HL-60/S4 treated with phorbol 12-myristate 13-acetate at 8.2 ng/mL for 4 days and 3 days (cell line): ENCODE data around the gene AHDC1.
"Not testable (repeated sequence)": the region's sequence is repeated elsewhere in the genome, so short reads cannot be mapped to it uniquely, and the experiment has no call there.

Experiments used
- in situ Hi-C: fragments of 300-500 bp; cut with MboI; formaldehyde crosslinking; loops from 2 replicates; pipeline ENCODE4 v1.15.0; 2022; ENCODE audit warnings: low sequenced_read_pairs

Gene AHDC1

GRCh38 chr1:27603681-27604578 lies at the start of gene AHDC1:
Gene AHDC1, minus strand, starts transcription at chr1:27604144. Its CDS starts 52,029 bp downstream, at chr1:27552115.
- in situ Hi-C loops, result no loop called here

GRCh38 chr1:27652111-27652864 lies 48.3 kb upstream of the AHDC1 start:
- in situ Hi-C loops, result no loop called here

GRCh38 chr1:27650539-27651175 lies 46.7 kb upstream of the AHDC1 start:
- in situ Hi-C loops, result no loop called here

- in situ Hi-C loops, result no loop called here
Measured at GRCh38 chr1:27650171-27650538, 46.2 kb upstream of the AHDC1 start.

- in situ Hi-C loops, result no loop called here
Measured at GRCh38 chr1:27649306-27649635, 45.3 kb upstream of the AHDC1 start.

GRCh38 chr1:27648602-27649305 lies 44.8 kb upstream of the AHDC1 start:
- in situ Hi-C loops, result no loop called here

- in situ Hi-C loops, result no loop called here
Measured at GRCh38 chr1:27647328-27647727, 43.4 kb upstream of the AHDC1 start.

GRCh38 chr1:27646676-27647075 lies 42.7 kb upstream of the AHDC1 start:
- in situ Hi-C loops, result no loop called here

- in situ Hi-C loops, result no loop called here
Measured at GRCh38 chr1:27645071-27645415, 41.1 kb upstream of the AHDC1 start.

GRCh38 chr1:27644369-27645070 lies 40.6 kb upstream of the AHDC1 start:
- in situ Hi-C loops, result no loop called here

GRCh38 chr1:27643600-27644368 lies 39.8 kb upstream of the AHDC1 start:
- in situ Hi-C loops, result no loop called here

GRCh38 chr1:27640514-27640913 lies 36.6 kb upstream of the AHDC1 start:
- in situ Hi-C loops, result not testable (repeated sequence)

GRCh38 chr1:27638805-27639204 lies 34.9 kb upstream of the AHDC1 start:
- in situ Hi-C loops, result no loop called here

GRCh38 chr1:27638047-27638734 lies 34.2 kb upstream of the AHDC1 start:
- in situ Hi-C loops, result no loop called here

- in situ Hi-C loops, result no loop called here
Measured at GRCh38 chr1:27635396-27636142, 31.6 kb upstream of the AHDC1 start.

- in situ Hi-C loops, result no loop called here
Measured at GRCh38 chr1:27634985-27635367, 31.0 kb upstream of the AHDC1 start, which contains the start of gene FGR. Gene FGR, minus strand, starts transcription at chr1:27635185. Its CDS starts 11,269 bp downstream, at chr1:27623916.

- in situ Hi-C loops, result no loop called here
Measured at GRCh38 chr1:27634177-27634984, 30.4 kb upstream of the AHDC1 start.
